ENCODE results near the gene GPR152.
A peak's percentile ranks its signal among the peaks of the same experiment; 100 is the strongest.

GPR152 gene, protein sequence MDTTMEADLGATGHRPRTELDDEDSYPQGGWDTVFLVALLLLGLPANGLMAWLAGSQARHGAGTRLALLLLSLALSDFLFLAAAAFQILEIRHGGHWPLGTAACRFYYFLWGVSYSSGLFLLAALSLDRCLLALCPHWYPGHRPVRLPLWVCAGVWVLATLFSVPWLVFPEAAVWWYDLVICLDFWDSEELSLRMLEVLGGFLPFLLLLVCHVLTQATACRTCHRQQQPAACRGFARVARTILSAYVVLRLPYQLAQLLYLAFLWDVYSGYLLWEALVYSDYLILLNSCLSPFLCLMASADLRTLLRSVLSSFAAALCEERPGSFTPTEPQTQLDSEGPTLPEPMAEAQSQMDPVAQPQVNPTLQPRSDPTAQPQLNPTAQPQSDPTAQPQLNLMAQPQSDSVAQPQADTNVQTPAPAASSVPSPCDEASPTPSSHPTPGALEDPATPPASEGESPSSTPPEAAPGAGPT

DNA sequence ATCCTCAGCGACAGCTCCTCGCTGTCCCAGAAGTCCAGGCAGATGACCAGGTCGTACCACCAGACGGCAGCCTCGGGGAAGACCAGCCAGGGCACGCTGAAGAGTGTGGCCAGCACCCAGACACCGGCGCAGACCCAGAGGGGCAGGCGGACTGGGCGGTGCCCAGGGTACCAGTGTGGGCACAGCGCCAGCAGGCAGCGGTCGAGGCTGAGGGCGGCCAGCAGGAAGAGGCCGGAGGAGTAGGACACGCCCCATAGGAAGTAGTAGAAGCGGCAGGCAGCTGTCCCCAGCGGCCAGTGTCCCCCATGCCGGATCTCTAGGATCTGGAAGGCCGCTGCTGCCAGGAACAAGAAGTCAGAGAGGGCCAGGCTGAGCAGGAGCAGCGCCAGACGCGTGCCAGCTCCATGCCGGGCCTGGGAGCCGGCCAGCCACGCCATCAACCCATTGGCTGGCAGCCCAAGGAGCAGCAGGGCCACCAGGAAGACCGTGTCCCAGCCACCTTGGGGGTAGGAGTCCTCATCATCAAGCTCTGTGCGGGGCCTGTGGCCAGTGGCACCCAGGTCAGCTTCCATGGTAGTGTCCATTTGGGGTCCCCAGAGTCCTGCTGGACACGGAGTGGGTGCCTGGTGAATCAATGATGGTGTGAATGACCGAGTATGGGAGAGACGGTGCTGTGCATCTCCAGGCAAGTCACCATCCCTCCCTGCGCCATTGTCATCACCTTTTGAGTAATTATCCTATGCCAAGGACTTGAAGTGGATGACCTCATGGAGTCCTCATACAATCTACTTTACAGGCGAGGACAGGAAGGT, at the start of gene GPR152:
TSS of gene GPR152 (minus strand) at position 589 of the 812 bp plus-strand sequence. CDS start at position 584, 5 bp downstream.
- Histone ChIP-seq H3K9ac (peak within 1 kb of the TSS in 5 of 11 experiments; percentile 9 to 65 (median 37); a peak in 5 of 22 replicates), H3K27ac (peak within 1 kb of the TSS in 2 of 11 experiments; percentile 16 to 41; a peak in 1 of 22 replicates), H3K4me1 (peaks cover 22 to 57% (median 38%) of the 10 kb centered on the region in 10 experiments), H3K9me3 (replicated peaks in 1 of 11) (no peaks in the 10 kb centered on the region), H4K20me1 (no peaks in the 10 kb centered on the region; a peak in 1 of 22 replicates), H3K4me3 (no peak within 1 kb of the TSS), H3K36me3 (no peaks in the 10 kb centered on the region), H3K4me2 (peak within 1 kb of the TSS in 7 of 11 experiments; percentile 3 to 92 (median 10); a peak in 9 of 22 replicates), H3K27me3 (no peaks in the 10 kb centered on the region)
- no peak for TF ChIP-seq Cebpa-rat (IDR thresholded peaks at IDR 0.05)

DNA sequence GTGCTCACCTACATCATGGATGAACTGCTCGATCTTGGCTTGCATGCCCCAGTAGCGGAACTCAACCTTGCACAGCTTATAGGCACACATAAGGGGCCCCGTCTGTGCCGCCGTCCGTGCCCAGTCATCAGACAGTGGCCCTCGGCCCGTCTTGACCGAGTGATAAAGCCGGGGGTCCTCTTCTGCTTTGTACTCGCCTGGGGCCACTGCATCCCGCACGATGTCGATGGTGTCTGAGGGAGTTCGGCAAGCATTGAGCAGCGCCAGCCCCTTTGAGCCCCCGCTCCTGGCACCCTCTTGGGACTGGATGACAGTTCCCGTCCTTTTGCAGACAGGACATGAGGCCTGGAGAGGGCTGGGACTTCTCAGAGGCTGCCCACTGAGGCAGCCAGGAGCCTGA, 49.3 kb upstream of the GPR152 start:
- Histone ChIP-seq H3K4me1 (peaks cover 53 to 65% (median 58%) of the 10 kb centered on the region in 10 experiments), H3K4me2 (peak overlapping the region in 6 of 11 experiments; percentile 56 to 100 (median 97); a peak in 12 of 22 replicates), H3K27me3 (peaks cover 0 to 13% (median 9%) of the 10 kb centered on the region in 11 experiments; a peak in 9 of 22 replicates), H3K9ac (peak overlapping the region in 3 of 11 experiments; percentile 33 to 37 (median 37); a peak in 4 of 22 replicates), H3K36me3 (peaks cover 27 to 66% (median 52%) of the 10 kb centered on the region in 11 experiments), H3K4me3 (peak overlapping the region in 1 of 10 experiments; percentile 52; a peak in 1 of 20 replicates), H4K20me1 (peaks cover 25 to 85% (median 40%) of the 10 kb centered on the region in 11 experiments; a peak in 21 of 22 replicates), H3K27ac (peak overlapping the region in 1 of 11 experiments; percentile 53; a peak in 1 of 22 replicates), H3K9me3 (replicated peaks in 1 of 11) (peaks cover 0 to 7% (median 0%) of the 10 kb centered on the region in 11 experiments; a peak in 1 of 22 replicates)
- TF ChIP-seq Cebpa-rat (IDR thresholded peaks at IDR 0.05): no peak

DNA sequence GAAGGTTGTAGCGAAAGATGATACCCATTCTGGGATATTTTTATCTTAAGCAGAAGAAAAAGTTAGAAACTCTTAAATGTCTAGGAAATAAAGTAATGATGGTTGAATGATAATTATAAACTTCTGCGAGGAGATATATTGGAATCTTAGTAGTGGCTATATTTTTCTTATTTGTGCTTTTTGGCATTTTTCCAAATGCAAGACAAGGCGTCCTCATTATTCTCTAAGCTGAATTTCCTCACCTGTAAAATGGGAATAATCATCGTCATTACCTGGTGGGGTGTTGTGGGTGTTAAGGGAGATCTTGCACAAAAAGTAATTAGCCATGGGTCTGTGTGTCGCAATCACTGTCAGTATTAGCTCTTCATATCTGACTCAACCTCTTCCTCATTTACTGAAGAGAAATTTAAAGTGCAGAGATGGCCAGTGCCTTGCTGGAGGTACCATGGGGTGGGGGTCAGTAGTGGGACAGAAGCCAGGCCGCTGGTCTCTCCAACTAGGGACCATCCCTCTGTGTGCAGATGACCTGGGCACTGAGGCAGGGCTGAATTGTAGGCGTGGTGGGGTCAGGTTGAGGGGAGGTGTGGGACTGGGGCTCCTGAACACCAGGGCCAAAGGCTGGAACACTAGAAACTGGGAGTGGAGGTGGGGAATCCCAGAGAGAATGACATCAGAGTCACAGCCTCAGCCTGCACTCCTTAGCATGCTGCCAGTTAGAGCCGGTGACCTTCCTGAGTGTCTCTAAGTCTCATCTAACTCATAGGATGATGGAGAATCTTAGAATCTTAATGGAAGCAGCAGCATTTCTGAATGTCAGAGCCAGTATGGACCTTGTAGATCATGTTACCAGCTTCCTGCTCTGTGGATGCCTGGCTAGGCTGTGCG, 48.5 kb upstream of the GPR152 start:
- H3K4me1 ChIP-seq: peaks cover 45 to 60% (median 50%) of the 10 kb centered on the region in 10 experiments
- peaks cover 0 to 13% (median 9%) of the 10 kb centered on the region in 11 experiments; a peak in 9 of 22 replicates for H3K27me3 ChIP-seq
- peaks cover 0 to 7% (median 0%) of the 10 kb centered on the region in 11 experiments; a peak in 1 of 22 replicates for H3K9me3 ChIP-seq (replicated peaks in 1 of 11)
- peak overlapping the region in 3 of 11 experiments; percentile 23 to 53 (median 53); a peak in 4 of 22 replicates for H3K27ac ChIP-seq
- peak overlapping the region in 4 of 11 experiments; percentile 18 to 37 (median 35); a peak in 5 of 22 replicates for H3K9ac ChIP-seq
- peaks cover 25 to 87% (median 36%) of the 10 kb centered on the region in 11 experiments; a peak in 21 of 22 replicates for H4K20me1 ChIP-seq
- peak overlapping the region in 2 of 10 experiments; percentile 9 to 52; a peak in 3 of 20 replicates for H3K4me3 ChIP-seq
- TF ChIP-seq Cebpa-rat (IDR thresholded peaks at IDR 0.05): peak; percentile 62 to 97 (median 82); a peak in 19 of 22 replicates
- peaks cover 30 to 73% (median 60%) of the 10 kb centered on the region in 11 experiments for H3K36me3 ChIP-seq
- peak overlapping the region; percentile 28 to 100 (median 66); a peak in 18 of 22 replicates for H3K4me2 ChIP-seq

DNA sequence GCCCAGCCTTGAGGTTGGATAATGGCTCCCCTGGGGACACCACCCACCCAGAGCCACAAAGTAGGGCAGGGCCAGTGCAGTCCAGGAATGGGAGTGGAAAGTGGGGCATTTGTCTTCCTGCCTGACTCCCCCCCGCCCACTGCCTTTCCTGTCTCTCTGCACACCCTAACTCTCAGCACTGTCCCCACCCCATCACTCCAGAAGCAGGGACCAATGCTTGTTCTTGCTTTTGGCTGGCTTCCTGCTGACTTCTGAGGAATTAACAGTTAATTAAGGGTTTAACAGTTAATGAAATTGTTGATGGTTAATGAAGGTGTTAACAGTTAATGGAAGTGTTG, 47.9 kb upstream of the GPR152 start:
- Histone ChIP-seq H3K36me3 (peaks cover 36 to 80% (median 66%) of the 10 kb centered on the region in 11 experiments), H3K27ac (peak overlapping the region in 2 of 11 experiments; percentile 26 to 53; a peak in 2 of 22 replicates), H3K27me3 (peaks cover 0 to 13% (median 9%) of the 10 kb centered on the region in 11 experiments; a peak in 9 of 22 replicates), H3K4me2 (peak overlapping the region; percentile 28 to 100 (median 66); a peak in 19 of 22 replicates), H3K4me3 (no peak overlapping the region), H3K4me1 (peaks cover 39 to 55% (median 45%) of the 10 kb centered on the region in 10 experiments), H3K9me3 (replicated peaks in 1 of 11) (peaks cover 0 to 7% (median 0%) of the 10 kb centered on the region in 11 experiments; a peak in 1 of 22 replicates), H3K9ac (no peak overlapping the region), H4K20me1 (peaks cover 25 to 89% (median 32%) of the 10 kb centered on the region in 11 experiments; a peak in 21 of 22 replicates)
- no peak for TF ChIP-seq Cebpa-rat (IDR thresholded peaks at IDR 0.05)

DNA sequence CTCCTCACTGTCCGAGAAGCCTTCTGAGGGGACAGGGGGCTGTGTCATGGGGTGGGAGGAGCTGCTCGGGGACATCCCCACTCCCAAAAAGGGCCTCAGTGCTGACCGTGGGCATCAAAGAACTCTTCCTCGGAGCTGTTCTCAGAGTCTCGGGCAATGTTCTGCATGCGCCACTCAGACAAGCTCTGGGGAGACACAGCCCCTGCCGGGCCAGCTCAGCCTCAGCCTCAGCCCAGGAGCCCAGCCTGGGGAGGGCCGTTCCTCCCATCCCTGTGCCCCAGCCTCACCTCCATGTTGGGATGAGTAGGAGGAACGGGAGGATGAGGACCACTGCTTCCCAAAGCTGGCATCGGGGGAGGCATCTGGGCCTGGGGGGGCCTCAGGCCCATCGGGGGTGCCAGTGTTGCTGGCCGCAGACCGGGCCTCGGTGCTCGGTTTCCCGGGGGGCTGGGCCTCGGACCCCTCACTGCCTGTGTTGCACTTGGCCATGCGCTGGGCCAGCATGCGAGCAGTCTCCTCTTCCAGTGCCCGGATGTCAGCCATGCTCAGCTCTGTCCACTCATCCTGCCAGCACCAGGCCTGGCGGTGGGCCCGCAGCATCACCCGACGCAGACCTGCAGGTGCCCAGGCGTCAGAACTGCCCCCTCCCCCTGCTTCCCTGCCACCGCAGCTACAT, 47.4 kb upstream of the GPR152 start:
- Histone ChIP-seq H3K27me3 (peaks cover 0 to 13% (median 9%) of the 10 kb centered on the region in 11 experiments; a peak in 9 of 22 replicates), H3K4me3 (no peak overlapping the region), H4K20me1 (peaks cover 25 to 91% (median 32%) of the 10 kb centered on the region in 11 experiments; a peak in 21 of 22 replicates), H3K36me3 (peaks cover 41 to 85% (median 71%) of the 10 kb centered on the region in 11 experiments), H3K9me3 (replicated peaks in 1 of 11) (peaks cover 0 to 7% (median 0%) of the 10 kb centered on the region in 11 experiments; a peak in 1 of 22 replicates), H3K4me2 (peak overlapping the region; percentile 28 to 100 (median 66); a peak in 19 of 22 replicates), H3K27ac (peak overlapping the region in 1 of 11 experiments; percentile 26; a peak in 2 of 22 replicates), H3K4me1 (peaks cover 36 to 53% (median 42%) of the 10 kb centered on the region in 10 experiments), H3K9ac (no peak overlapping the region)
- no peak for TF ChIP-seq Cebpa-rat (IDR thresholded peaks at IDR 0.05)

DNA sequence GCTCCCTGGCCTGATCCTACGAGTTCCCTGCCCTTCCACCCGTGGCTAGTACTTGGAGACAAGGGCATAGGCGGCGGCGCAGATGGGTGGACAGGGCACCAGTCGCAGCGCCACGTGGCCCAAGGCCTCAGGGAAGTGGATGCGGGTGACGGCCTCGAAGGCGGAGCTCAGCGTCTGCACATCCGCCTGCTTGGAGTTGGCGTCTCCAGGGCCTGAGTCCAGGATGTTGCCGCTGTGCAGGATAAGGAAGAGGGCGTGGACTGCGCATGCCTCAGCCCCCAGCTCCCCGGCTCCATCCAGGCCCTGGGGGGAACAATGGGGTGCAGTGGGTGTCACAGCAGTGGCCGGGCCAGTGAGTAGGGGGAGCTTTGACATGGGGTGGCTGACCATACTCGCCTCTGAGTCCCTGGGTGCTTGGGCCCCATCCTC, 46.0 kb upstream of the GPR152 start:
- no peak overlapping the region for H3K9ac ChIP-seq
- H3K9me3 ChIP-seq (replicated peaks in 1 of 11): peaks cover 0 to 7% (median 0%) of the 10 kb centered on the region in 11 experiments; a peak in 1 of 22 replicates
- peaks cover 47 to 96% (median 79%) of the 10 kb centered on the region in 11 experiments for H3K36me3 ChIP-seq
- H3K27me3 ChIP-seq: peaks cover 0 to 7% (median 4%) of the 10 kb centered on the region in 11 experiments; a peak in 9 of 22 replicates
- no peak overlapping the region for H3K27ac ChIP-seq
- H3K4me1 ChIP-seq: peaks cover 30 to 48% (median 36%) of the 10 kb centered on the region in 10 experiments
- TF ChIP-seq Cebpa-rat (IDR thresholded peaks at IDR 0.05): no peak
- no peak overlapping the region for H3K4me3 ChIP-seq
- H4K20me1 ChIP-seq: peaks cover 16 to 88% (median 22%) of the 10 kb centered on the region in 11 experiments; a peak in 21 of 22 replicates
- no peak overlapping the region for H3K4me2 ChIP-seq

Measured in BLaER1 treated with 17β-estradiol and CSF1 and Interleukin-3, amounts not matched to agents 10 nM and 100 nM (cell line).